Measurements from ENCODE around the gene FSD1L. TPM values are rescaled to one million over a fixed set of nuclear protein-coding genes. Genes with fewer than 3 reads are reported as not detected.

The FSD1L gene
- polyA plus RNA-seq, 1 of the 3 experiments (the other 2 are of a cell fraction) = 0.76 TPM

DNA sequence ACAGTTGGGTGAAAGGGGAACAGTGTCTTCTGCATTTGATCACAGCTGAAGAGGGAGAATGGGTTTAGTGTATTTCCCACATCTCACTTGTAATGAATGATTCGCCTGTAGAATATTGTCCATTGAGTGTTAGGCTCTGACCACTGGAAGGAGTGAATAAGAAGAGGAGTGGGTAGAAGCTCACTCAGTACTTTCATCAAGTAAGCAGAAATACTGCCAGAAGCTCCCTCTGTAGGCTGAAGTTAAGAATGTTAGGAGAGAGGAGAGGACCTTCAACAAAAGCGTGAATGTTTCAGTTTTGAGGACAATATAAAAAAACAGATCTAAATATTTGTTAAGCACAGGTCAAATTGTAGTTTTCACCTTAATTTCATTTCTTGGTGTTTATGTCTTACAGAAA is 27.5 kb downstream of the FSD1L start:
- peaks cover 9% of the 10 kb centered on the region for H3F3A ChIP-seq (replicated peaks; ENCODE audit: insufficient read depth)
- H3K36me3 ChIP-seq (replicated peaks in 1 of 2; ENCODE audit: control insufficient read depth in 1 of 2, insufficient read depth in 2 of 2, low read length in 1 of 2) = peaks cover 23 to 24% of the 10 kb centered on the region in 2 experiments
- H3K9ac ChIP-seq = no peak overlapping the region
- no peaks in the 10 kb centered on the region; a peak in 1 of 4 replicates for H3K4me1 ChIP-seq (ENCODE audit: control insufficient read depth in 1 of 2, insufficient read depth in 2 of 2, low read depth in 1 of 2, low read length in 1 of 2)
- H4K20me1 ChIP-seq (ENCODE audit: insufficient read depth) = no peaks in the 10 kb centered on the region
- no peak overlapping the region for H3K4me3 ChIP-seq (ENCODE audit: low read depth in 2 of 2, low read length in 1 of 2)
- no peaks in the 10 kb centered on the region for H3K27me3 ChIP-seq (ENCODE audit: insufficient read depth)
- DNase-seq = no peak
- no peaks in the 10 kb centered on the region for H3K9me3 ChIP-seq
- peaks cover 26% of the 10 kb centered on the region; the same call in 1 of the 2 replicates for H3K79me2 ChIP-seq (ENCODE audit: insufficient read depth)
- 91% methylated on average over 2 of the region's 2 CpGs for WGBS (ENCODE audit: low lambda C conversion rate)
- H3K27ac ChIP-seq (ENCODE audit: low read depth in 2 of 2, low read length in 1 of 2) = no peak overlapping the region
- ChIA-PET POLR2A (no interaction called here), CTCF (interaction anchor here (1.0 to 1.1 kb wide), 3 partner anchors 11 to 21 kb away, joined by 3 to 4 read pairs (median 3); no protein-coding TSS in a partner anchor)
- H3K4me2 ChIP-seq = no peak overlapping the region
- TF ChIP-seq YY1 (IDR thresholded peaks at IDR 0.05; ENCODE audit: low read depth) (no peak), JUND (IDR thresholded peaks at IDR 0.05) (no peak), GATA2 (CRISPR knock-in tag; IDR thresholded peaks at IDR 0.05) (no peak), RAD21 (IDR thresholded peaks at IDR 0.05; ENCODE audit: low read length) (peak; percentile 41; the same call in 1 of the 2 replicates), ELF1 (IDR thresholded peaks at IDR 0.05) (no peak), SMC3 (IDR thresholded peaks at IDR 0.05; ENCODE audit: low read depth, low read length) (no peak), TEAD4 (IDR thresholded peaks at IDR 0.05; ENCODE audit: borderline replicate concordance, insufficient read depth) (no peak), EP300 (IDR thresholded peaks at IDR 0.05; ENCODE audit: borderline replicate concordance in 1 of 2, low read depth in 1 of 2, low read length in 1 of 2) (no peak), FOXJ3 (CRISPR knock-in tag; IDR thresholded peaks at IDR 0.05) (no peak)
- TF ChIP-seq, protein P1, sequence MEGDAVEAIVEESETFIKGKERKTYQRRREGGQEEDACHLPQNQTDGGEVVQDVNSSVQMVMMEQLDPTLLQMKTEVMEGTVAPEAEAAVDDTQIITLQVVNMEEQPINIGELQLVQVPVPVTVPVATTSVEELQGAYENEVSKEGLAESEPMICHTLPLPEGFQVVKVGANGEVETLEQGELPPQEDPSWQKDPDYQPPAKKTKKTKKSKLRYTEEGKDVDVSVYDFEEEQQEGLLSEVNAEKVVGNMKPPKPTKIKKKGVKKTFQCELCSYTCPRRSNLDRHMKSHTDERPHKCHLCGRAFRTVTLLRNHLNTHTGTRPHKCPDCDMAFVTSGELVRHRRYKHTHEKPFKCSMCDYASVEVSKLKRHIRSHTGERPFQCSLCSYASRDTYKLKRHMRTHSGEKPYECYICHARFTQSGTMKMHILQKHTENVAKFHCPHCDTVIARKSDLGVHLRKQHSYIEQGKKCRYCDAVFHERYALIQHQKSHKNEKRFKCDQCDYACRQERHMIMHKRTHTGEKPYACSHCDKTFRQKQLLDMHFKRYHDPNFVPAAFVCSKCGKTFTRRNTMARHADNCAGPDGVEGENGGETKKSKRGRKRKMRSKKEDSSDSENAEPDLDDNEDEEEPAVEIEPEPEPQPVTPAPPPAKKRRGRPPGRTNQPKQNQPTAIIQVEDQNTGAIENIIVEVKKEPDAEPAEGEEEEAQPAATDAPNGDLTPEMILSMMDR (IDR thresholded peaks at IDR 0.05) = peak; percentile 51
- H2AFZ ChIP-seq (ENCODE audit: low read depth) = no peak overlapping the region
- no peaks in the 10 kb centered on the region for H3K9me2 ChIP-seq

DNA sequence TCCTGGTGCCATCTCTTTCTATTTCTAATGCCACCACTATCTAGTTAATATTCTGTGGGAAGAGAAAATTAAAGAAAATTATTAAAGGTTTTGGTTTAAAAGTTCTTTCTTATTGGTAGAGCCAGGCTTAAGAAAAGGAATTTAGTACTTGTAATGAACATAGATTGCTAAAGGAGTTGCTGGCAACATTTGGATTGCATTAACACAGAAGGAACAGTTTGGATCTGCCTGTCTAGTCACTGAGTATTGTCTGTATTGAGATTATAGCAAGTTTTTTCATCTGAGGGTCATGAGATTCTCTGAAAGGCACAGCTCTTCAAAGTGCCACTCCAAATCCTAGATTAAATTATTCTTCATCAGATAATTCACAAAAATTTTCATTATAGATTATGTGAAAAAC is 32.0 kb downstream of the FSD1L start:
- CTCF ChIA-PET = interaction anchor here (1.4 kb wide), 1 partner anchor 239 kb away, joined by 3 read pairs; no protein-coding TSS in a partner anchor
- Histone ChIP-seq H3F3A (replicated peaks; ENCODE audit: insufficient read depth) (peaks cover 3% of the 10 kb centered on the region), H3K9ac (no peak overlapping the region), H3K27ac (ENCODE audit: low read depth in 2 of 2, low read length in 1 of 2) (no peak overlapping the region), H3K27me3 (ENCODE audit: insufficient read depth) (no peaks in the 10 kb centered on the region), H3K79me2 (ENCODE audit: insufficient read depth) (peaks cover 37% of the 10 kb centered on the region; the same call in 1 of the 2 replicates), H2AFZ (ENCODE audit: low read depth) (no peak overlapping the region), H3K9me2 (no peaks in the 10 kb centered on the region), H3K4me2 (no peak overlapping the region), H4K20me1 (ENCODE audit: insufficient read depth) (no peaks in the 10 kb centered on the region), H3K4me1 (ENCODE audit: control insufficient read depth in 1 of 2, insufficient read depth in 2 of 2, low read depth in 1 of 2, low read length in 1 of 2) (no peaks in the 10 kb centered on the region; a peak in 1 of 4 replicates), H3K4me3 (ENCODE audit: low read depth in 2 of 2, low read length in 1 of 2) (no peak overlapping the region), H3K36me3 (replicated peaks in 1 of 2; ENCODE audit: control insufficient read depth in 1 of 2, insufficient read depth in 2 of 2, low read length in 1 of 2) (peaks cover 8 to 15% of the 10 kb centered on the region in 2 experiments), H3K9me3 (no peaks in the 10 kb centered on the region)
- no peak for DNase-seq
- TF ChIP-seq EP300 (IDR thresholded peaks at IDR 0.05; ENCODE audit: borderline replicate concordance in 1 of 2, low read depth in 1 of 2, low read length in 1 of 2) (no peak), TAF1 (IDR thresholded peaks at IDR 0.05; ENCODE audit: borderline replicate concordance, low read depth, low read length) (no peak), MXI1 (IDR thresholded peaks at IDR 0.05; ENCODE audit: low read depth, low read length) (no peak), SMC3 (IDR thresholded peaks at IDR 0.05; ENCODE audit: low read depth, low read length) (no peak), GABPA (IDR thresholded peaks at IDR 0.05; ENCODE audit: low read depth) (no peak), RCOR1 (IDR thresholded peaks at IDR 0.05; ENCODE audit: low read length) (no peak), YY1 (IDR thresholded peaks at IDR 0.05; ENCODE audit: low read depth) (no peak)
- TF ChIP-seq, protein P2, sequence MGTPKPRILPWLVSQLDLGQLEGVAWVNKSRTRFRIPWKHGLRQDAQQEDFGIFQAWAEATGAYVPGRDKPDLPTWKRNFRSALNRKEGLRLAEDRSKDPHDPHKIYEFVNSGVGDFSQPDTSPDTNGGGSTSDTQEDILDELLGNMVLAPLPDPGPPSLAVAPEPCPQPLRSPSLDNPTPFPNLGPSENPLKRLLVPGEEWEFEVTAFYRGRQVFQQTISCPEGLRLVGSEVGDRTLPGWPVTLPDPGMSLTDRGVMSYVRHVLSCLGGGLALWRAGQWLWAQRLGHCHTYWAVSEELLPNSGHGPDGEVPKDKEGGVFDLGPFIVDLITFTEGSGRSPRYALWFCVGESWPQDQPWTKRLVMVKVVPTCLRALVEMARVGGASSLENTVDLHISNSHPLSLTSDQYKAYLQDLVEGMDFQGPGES (IDR thresholded peaks at IDR 0.05; ENCODE audit: low read depth, low read length) = no peak
- TF ChIP-seq, protein P3, sequence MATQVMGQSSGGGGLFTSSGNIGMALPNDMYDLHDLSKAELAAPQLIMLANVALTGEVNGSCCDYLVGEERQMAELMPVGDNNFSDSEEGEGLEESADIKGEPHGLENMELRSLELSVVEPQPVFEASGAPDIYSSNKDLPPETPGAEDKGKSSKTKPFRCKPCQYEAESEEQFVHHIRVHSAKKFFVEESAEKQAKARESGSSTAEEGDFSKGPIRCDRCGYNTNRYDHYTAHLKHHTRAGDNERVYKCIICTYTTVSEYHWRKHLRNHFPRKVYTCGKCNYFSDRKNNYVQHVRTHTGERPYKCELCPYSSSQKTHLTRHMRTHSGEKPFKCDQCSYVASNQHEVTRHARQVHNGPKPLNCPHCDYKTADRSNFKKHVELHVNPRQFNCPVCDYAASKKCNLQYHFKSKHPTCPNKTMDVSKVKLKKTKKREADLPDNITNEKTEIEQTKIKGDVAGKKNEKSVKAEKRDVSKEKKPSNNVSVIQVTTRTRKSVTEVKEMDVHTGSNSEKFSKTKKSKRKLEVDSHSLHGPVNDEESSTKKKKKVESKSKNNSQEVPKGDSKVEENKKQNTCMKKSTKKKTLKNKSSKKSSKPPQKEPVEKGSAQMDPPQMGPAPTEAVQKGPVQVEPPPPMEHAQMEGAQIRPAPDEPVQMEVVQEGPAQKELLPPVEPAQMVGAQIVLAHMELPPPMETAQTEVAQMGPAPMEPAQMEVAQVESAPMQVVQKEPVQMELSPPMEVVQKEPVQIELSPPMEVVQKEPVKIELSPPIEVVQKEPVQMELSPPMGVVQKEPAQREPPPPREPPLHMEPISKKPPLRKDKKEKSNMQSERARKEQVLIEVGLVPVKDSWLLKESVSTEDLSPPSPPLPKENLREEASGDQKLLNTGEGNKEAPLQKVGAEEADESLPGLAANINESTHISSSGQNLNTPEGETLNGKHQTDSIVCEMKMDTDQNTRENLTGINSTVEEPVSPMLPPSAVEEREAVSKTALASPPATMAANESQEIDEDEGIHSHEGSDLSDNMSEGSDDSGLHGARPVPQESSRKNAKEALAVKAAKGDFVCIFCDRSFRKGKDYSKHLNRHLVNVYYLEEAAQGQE (IDR thresholded peaks at IDR 0.05; ENCODE audit: low read depth, low read length) = no peak
- POLR2A ChIA-PET = no interaction called here

Data from SK-N-SH (cell line).